ENCODE results near the gene MFSD2B.

The MFSD2B gene

DNA sequence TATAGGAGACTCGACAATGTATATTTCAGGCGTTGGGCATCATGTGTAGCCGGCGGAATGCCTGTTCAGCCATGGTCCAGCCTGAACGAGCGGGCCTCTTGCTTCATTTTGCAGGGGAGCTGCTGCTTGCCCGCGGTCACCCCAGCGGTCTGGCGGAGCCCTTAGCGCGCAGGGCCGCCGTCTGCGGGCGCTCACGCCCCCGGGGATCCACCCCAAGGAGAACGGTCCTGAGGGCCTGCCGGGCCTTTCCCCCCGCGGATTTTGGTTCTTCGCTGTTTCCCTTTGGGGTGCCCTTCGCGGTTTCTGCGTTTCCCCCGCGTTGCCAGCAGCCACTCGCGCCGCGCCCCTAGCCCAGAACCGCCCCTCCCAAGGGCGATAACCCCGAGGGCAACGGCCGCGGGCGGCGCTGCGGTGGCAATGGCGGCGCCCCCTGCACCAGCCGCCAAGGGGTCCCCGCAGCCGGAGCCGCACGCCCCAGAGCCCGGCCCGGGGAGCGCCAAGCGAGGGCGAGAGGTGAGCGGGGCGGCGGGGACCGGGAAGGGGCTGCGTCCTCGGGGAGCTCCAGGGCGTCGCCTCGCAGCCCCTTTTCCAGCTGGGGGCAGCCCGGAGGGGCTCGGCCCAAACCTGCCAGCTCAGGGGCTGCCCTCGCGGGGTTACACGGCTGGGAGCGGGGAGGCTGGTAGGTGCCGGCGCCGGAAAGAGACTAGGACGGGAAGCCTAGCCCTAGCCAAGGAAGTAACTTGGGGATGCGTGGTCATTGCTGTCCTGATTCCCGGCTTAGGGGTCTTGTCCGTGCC is at the start of gene MFSD2B:
Gene MFSD2B (plus strand): TSS at position 406 of the 797 bp plus-strand sequence. CDS start 12 bp downstream, at position 418.
- Histone ChIP-seq H3K9me3 (ENCODE audit: control insufficient read depth in 1 of 2, low read length in 2 of 2) (no peaks in the 10 kb centered on the region), H3K27me3 (ENCODE audit: control insufficient read depth in 1 of 2, insufficient read depth in 2 of 2, low read length in 2 of 2) (peaks cover 22 to 30% of the 10 kb centered on the region in 2 donors), H3K4me1 (ENCODE audit: control insufficient read depth in 1 of 2, insufficient read depth in 2 of 2, low read length in 2 of 2) (peaks cover 5 to 12% of the 10 kb centered on the region in 2 donors), H3K9ac (ENCODE audit: low read depth in 1 of 2, low read length in 2 of 2) (no peak within 1 kb of the TSS), H3K27ac (ENCODE audit: low read depth, low read length) (no peak within 1 kb of the TSS), H3K36me3 (ENCODE audit: control insufficient read depth in 1 of 2, insufficient read depth in 2 of 2, low read length in 2 of 2) (no peaks in the 10 kb centered on the region), H3K4me3 (ENCODE audit: low read depth in 1 of 2, low read length in 2 of 2) (peak within 1 kb of the TSS; percentile 54 to 55)

- Histone ChIP-seq H3K4me1 (ENCODE audit: control insufficient read depth in 1 of 2, insufficient read depth in 2 of 2, low read length in 2 of 2) (no peaks in the 10 kb centered on the region), H3K9ac (ENCODE audit: low read depth in 1 of 2, low read length in 2 of 2) (no peak overlapping the region), H3K27me3 (ENCODE audit: control insufficient read depth in 1 of 2, insufficient read depth in 2 of 2, low read length in 2 of 2) (no peaks in the 10 kb centered on the region), H3K4me3 (ENCODE audit: low read depth in 1 of 2, low read length in 2 of 2) (no peak overlapping the region), H3K36me3 (ENCODE audit: control insufficient read depth in 1 of 2, insufficient read depth in 2 of 2, low read length in 2 of 2) (peaks cover 4 to 11% of the 10 kb centered on the region in 2 donors), H3K9me3 (ENCODE audit: control insufficient read depth in 1 of 2, low read length in 2 of 2) (no peaks in the 10 kb centered on the region), H3K27ac (ENCODE audit: low read depth, low read length) (no peak overlapping the region)
Measured at GRCh38 chr2:23967846-23968245, 42.0 kb upstream of the MFSD2B start.

GRCh38 chr2:23976883-23977282 is 33.0 kb upstream of the MFSD2B start:
- H3K9me3 ChIP-seq (ENCODE audit: control insufficient read depth in 1 of 2, low read length in 2 of 2) = no peaks in the 10 kb centered on the region
- H3K9ac ChIP-seq (ENCODE audit: low read depth in 1 of 2, low read length in 2 of 2) = no peak overlapping the region
- no peaks in the 10 kb centered on the region for H3K4me1 ChIP-seq (ENCODE audit: control insufficient read depth in 1 of 2, insufficient read depth in 2 of 2, low read length in 2 of 2)
- peaks cover 3 to 14% of the 10 kb centered on the region in 2 donors for H3K36me3 ChIP-seq (ENCODE audit: control insufficient read depth in 1 of 2, insufficient read depth in 2 of 2, low read length in 2 of 2)
- H3K27me3 ChIP-seq (ENCODE audit: control insufficient read depth in 1 of 2, insufficient read depth in 2 of 2, low read length in 2 of 2) = no peaks in the 10 kb centered on the region
- H3K27ac ChIP-seq (ENCODE audit: low read depth, low read length) = no peak overlapping the region
- H3K4me3 ChIP-seq (ENCODE audit: low read depth in 1 of 2, low read length in 2 of 2) = no peak overlapping the region

- Histone ChIP-seq H3K27me3 (ENCODE audit: control insufficient read depth in 1 of 2, insufficient read depth in 2 of 2, low read length in 2 of 2) (no peaks in the 10 kb centered on the region), H3K36me3 (ENCODE audit: control insufficient read depth in 1 of 2, insufficient read depth in 2 of 2, low read length in 2 of 2) (peaks cover 5 to 15% of the 10 kb centered on the region in 2 donors), H3K4me3 (ENCODE audit: low read depth in 1 of 2, low read length in 2 of 2) (no peak overlapping the region)
Measured at GRCh38 chr2:23988371-23988770, 21.5 kb upstream of the MFSD2B start.

GRCh38 chr2:23992931-23993330 is 17.0 kb upstream of the MFSD2B start:
- no peaks in the 10 kb centered on the region for H3K4me1 ChIP-seq (ENCODE audit: control insufficient read depth in 1 of 2, insufficient read depth in 2 of 2, low read length in 2 of 2)
- no peaks in the 10 kb centered on the region for H3K27me3 ChIP-seq (ENCODE audit: control insufficient read depth in 1 of 2, insufficient read depth in 2 of 2, low read length in 2 of 2)
- H3K27ac ChIP-seq (ENCODE audit: low read depth, low read length) = no peak overlapping the region
- H3K36me3 ChIP-seq (ENCODE audit: control insufficient read depth in 1 of 2, insufficient read depth in 2 of 2, low read length in 2 of 2) = no peaks in the 10 kb centered on the region
- H3K4me3 ChIP-seq (ENCODE audit: low read depth in 1 of 2, low read length in 2 of 2) = no peak overlapping the region
- H3K9me3 ChIP-seq (ENCODE audit: control insufficient read depth in 1 of 2, low read length in 2 of 2) = no peaks in the 10 kb centered on the region
- H3K9ac ChIP-seq (ENCODE audit: low read depth in 1 of 2, low read length in 2 of 2) = no peak overlapping the region

More at GRCh38 chr2:23988371-23988770, 21.5 kb upstream of the MFSD2B start:
- H3K4me1 ChIP-seq (ENCODE audit: control insufficient read depth in 1 of 2, insufficient read depth in 2 of 2, low read length in 2 of 2) = no peaks in the 10 kb centered on the region
- H3K9ac ChIP-seq (ENCODE audit: low read depth in 1 of 2, low read length in 2 of 2) = no peak overlapping the region
- no peaks in the 10 kb centered on the region for H3K9me3 ChIP-seq (ENCODE audit: control insufficient read depth in 1 of 2, low read length in 2 of 2)
- H3K27ac ChIP-seq (ENCODE audit: low read depth, low read length) = no peak overlapping the region

- no peak overlapping the region for H3K4me3 ChIP-seq (ENCODE audit: low read depth in 1 of 2, low read length in 2 of 2)
- H3K27ac ChIP-seq (ENCODE audit: low read depth, low read length) = no peak overlapping the region
- H3K27me3 ChIP-seq (ENCODE audit: control insufficient read depth in 1 of 2, insufficient read depth in 2 of 2, low read length in 2 of 2) = no peaks in the 10 kb centered on the region
- no peak overlapping the region for H3K9ac ChIP-seq (ENCODE audit: low read depth in 1 of 2, low read length in 2 of 2)
- H3K36me3 ChIP-seq (ENCODE audit: control insufficient read depth in 1 of 2, insufficient read depth in 2 of 2, low read length in 2 of 2) = no peaks in the 10 kb centered on the region
- no peaks in the 10 kb centered on the region for H3K9me3 ChIP-seq (ENCODE audit: control insufficient read depth in 1 of 2, low read length in 2 of 2)
- H3K4me1 ChIP-seq (ENCODE audit: control insufficient read depth in 1 of 2, insufficient read depth in 2 of 2, low read length in 2 of 2) = no peaks in the 10 kb centered on the region
Measured at GRCh38 chr2:23993736-23994269, 16.1 kb upstream of the MFSD2B start.

DNA sequence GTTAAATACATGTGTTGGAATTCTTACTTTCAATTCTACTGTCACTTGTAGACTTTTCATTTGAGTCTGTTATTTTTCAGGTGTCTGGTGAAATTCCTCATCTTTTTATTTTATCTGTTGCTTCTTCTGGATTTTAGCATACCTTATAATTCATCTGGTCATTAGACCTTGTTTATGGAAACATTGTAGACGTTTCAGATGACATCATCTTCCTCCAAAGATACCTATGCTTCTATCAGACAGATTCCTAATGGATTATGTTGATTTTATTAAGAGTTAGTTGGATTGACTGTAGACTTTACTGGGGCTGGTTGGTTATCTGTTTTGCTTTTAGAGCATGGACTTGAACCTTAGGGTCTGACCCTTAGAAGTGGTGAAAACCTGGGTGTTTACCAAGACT is 15.3 kb upstream of the MFSD2B start:
- no peak overlapping the region for H3K4me3 ChIP-seq (ENCODE audit: low read depth in 1 of 2, low read length in 2 of 2)
- no peaks in the 10 kb centered on the region for H3K4me1 ChIP-seq (ENCODE audit: control insufficient read depth in 1 of 2, insufficient read depth in 2 of 2, low read length in 2 of 2)
- H3K27ac ChIP-seq (ENCODE audit: low read depth, low read length) = no peak overlapping the region
- H3K27me3 ChIP-seq (ENCODE audit: control insufficient read depth in 1 of 2, insufficient read depth in 2 of 2, low read length in 2 of 2) = no peaks in the 10 kb centered on the region
- no peak overlapping the region for H3K9ac ChIP-seq (ENCODE audit: low read depth in 1 of 2, low read length in 2 of 2)
- no peaks in the 10 kb centered on the region for H3K9me3 ChIP-seq (ENCODE audit: control insufficient read depth in 1 of 2, low read length in 2 of 2)
- peaks cover 0 to 5% of the 10 kb centered on the region in 2 donors for H3K36me3 ChIP-seq (ENCODE audit: control insufficient read depth in 1 of 2, insufficient read depth in 2 of 2, low read length in 2 of 2)

DNA sequence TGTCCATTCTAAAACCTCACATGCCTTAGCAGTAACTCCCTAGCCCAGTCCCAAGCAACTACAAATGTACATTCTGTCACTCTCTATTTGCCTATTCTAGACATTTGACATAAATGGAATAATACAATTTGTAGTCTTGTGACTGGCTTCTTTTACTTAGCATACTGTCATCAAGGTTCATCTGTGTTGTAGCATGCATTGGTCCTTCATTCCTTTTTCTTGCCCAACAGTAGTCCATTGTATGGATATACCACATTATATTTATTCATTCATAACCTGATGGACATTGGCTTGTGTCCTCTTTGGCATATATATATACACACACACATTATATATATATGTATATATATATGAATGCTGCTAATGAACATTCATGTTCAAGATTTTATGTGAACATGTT is 2.2 kb upstream of the MFSD2B start:
- H3K27ac ChIP-seq (ENCODE audit: low read depth, low read length) = no peak overlapping the region
- no peak overlapping the region for H3K4me3 ChIP-seq (ENCODE audit: low read depth in 1 of 2, low read length in 2 of 2)
- no peak overlapping the region for H3K9ac ChIP-seq (ENCODE audit: low read depth in 1 of 2, low read length in 2 of 2)
- H3K36me3 ChIP-seq (ENCODE audit: control insufficient read depth in 1 of 2, insufficient read depth in 2 of 2, low read length in 2 of 2) = no peaks in the 10 kb centered on the region
- no peaks in the 10 kb centered on the region for H3K9me3 ChIP-seq (ENCODE audit: control insufficient read depth in 1 of 2, low read length in 2 of 2)
- H3K27me3 ChIP-seq (ENCODE audit: control insufficient read depth in 1 of 2, insufficient read depth in 2 of 2, low read length in 2 of 2) = peaks cover 22 to 30% of the 10 kb centered on the region in 2 donors
- peaks cover 5 to 12% of the 10 kb centered on the region in 2 donors for H3K4me1 ChIP-seq (ENCODE audit: control insufficient read depth in 1 of 2, insufficient read depth in 2 of 2, low read length in 2 of 2)

DNA sequence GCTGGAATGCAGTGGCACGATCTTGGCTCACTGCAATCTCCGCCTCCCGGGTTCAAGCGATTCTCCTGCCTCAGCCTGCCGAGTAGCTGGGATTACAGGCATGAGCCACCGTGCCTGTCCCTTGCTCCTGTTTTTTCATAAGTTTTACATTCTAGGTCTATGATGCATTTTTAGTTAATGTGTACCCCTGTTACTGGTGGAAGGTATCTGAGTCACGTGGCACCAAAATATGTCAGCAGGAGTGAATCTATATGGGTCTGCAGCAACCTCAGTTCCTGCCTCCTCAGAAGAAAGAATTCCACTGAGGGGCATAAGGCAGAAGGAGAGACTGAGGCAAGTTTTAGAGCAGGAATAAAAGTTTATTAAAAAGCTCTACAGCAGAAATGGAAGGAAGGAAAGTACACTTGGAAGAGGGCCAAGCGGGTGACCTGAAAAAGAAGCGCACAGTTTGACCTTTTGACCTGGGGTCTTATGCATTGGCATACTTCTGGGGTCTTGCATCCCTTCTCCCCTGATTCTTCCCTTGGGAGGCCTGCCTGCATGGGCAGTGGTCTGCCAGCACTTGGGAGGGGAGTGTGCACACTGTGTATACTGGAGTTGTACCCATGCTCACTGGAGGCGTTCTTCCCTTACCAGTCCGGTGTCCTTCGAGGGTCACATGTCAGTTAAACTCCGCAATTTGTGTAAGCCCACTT is 1.1 kb upstream of the MFSD2B start:
- H3K4me1 ChIP-seq (ENCODE audit: control insufficient read depth in 1 of 2, insufficient read depth in 2 of 2, low read length in 2 of 2) = peaks cover 5 to 12% of the 10 kb centered on the region in 2 donors
- no peaks in the 10 kb centered on the region for H3K36me3 ChIP-seq (ENCODE audit: control insufficient read depth in 1 of 2, insufficient read depth in 2 of 2, low read length in 2 of 2)
- no peak overlapping the region for H3K27ac ChIP-seq (ENCODE audit: low read depth, low read length)
- no peaks in the 10 kb centered on the region for H3K9me3 ChIP-seq (ENCODE audit: control insufficient read depth in 1 of 2, low read length in 2 of 2)
- H3K9ac ChIP-seq (ENCODE audit: low read depth in 1 of 2, low read length in 2 of 2) = no peak overlapping the region
- H3K4me3 ChIP-seq (ENCODE audit: low read depth in 1 of 2, low read length in 2 of 2) = peak overlapping the region in 1 of 2 donors; percentile 54
- peaks cover 22 to 30% of the 10 kb centered on the region in 2 donors for H3K27me3 ChIP-seq (ENCODE audit: control insufficient read depth in 1 of 2, insufficient read depth in 2 of 2, low read length in 2 of 2)

- Histone ChIP-seq H3K4me3 (ENCODE audit: low read depth in 1 of 2, low read length in 2 of 2) (peak overlapping the region; percentile 54 to 55), H3K9me3 (ENCODE audit: control insufficient read depth in 1 of 2, low read length in 2 of 2) (no peaks in the 10 kb centered on the region), H3K4me1 (ENCODE audit: control insufficient read depth in 1 of 2, insufficient read depth in 2 of 2, low read length in 2 of 2) (peaks cover 5 to 12% of the 10 kb centered on the region in 2 donors), H3K27me3 (ENCODE audit: control insufficient read depth in 1 of 2, insufficient read depth in 2 of 2, low read length in 2 of 2) (peaks cover 22 to 30% of the 10 kb centered on the region in 2 donors), H3K36me3 (ENCODE audit: control insufficient read depth in 1 of 2, insufficient read depth in 2 of 2, low read length in 2 of 2) (no peaks in the 10 kb centered on the region), H3K27ac (ENCODE audit: low read depth, low read length) (no peak overlapping the region), H3K9ac (ENCODE audit: low read depth in 1 of 2, low read length in 2 of 2) (no peak overlapping the region)
Measured at GRCh38 chr2:24009367-24009679, 562 bp upstream of the MFSD2B start.

Measured in duodenal mucosa (tissue), 2 donors.